Measurements from ENCODE around the gene PFDN1.
A peak's percentile ranks its signal among the peaks of the same experiment; 100 is the strongest.

Gene PFDN1

GRCh38 chr5:140245926-140246325, 57.0 kb downstream of the PFDN1 start:
- H3K27me3 ChIP-seq, result no peaks in the 10 kb centered on the region
- H3K27ac ChIP-seq, result peak overlapping the region; percentile 85
- H4K20me1 ChIP-seq, result peaks cover 8% of the 10 kb centered on the region; the same call in 1 of the 2 replicates
- H3K4me1 ChIP-seq, result peaks cover 84% of the 10 kb centered on the region
- peaks cover 21% of the 10 kb centered on the region for H3K36me3 ChIP-seq
- no peak for TF ChIP-seq Cebpa-rat (IDR thresholded peaks at IDR 0.05)
- peak overlapping the region; percentile 84 for H3K4me2 ChIP-seq
- H3K4me3 ChIP-seq, result peak overlapping the region; percentile 45; the same call in 1 of the 2 replicates
- no peaks in the 10 kb centered on the region for H3K9me3 ChIP-seq
- H3K9ac ChIP-seq, result peak overlapping the region; percentile 70

DNA sequence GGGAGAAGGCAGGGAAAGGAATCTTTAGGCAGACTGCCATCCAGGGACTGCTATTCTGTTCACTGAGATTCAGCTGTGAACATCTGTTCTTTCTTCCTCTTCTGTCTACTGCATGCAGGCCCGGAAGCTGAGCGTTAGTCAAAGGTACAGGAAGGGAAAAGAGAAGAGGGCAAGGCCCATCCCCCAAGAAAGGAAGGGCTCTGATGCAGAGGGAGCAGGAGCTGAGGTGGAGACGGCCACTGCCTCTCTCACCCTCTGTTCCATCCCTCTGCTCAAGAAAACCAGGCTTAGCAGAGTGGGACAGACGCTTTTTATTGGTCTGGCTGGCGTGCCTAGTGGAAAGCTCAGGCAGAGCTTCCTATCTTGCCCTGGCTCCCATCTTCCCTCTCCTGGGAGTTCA, 57.6 kb downstream of the PFDN1 start:
- no peak for TF ChIP-seq Cebpa-rat (IDR thresholded peaks at IDR 0.05)
- Histone ChIP-seq H3K9me3 (no peaks in the 10 kb centered on the region), H3K4me2 (peak overlapping the region; percentile 84), H3K4me1 (peaks cover 82% of the 10 kb centered on the region), H3K4me3 (peak overlapping the region; percentile 45), H3K27me3 (no peaks in the 10 kb centered on the region), H3K36me3 (peaks cover 20% of the 10 kb centered on the region), H3K27ac (peak overlapping the region; percentile 85), H3K9ac (peak overlapping the region; percentile 70), H4K20me1 (peaks cover 10% of the 10 kb centered on the region; the same call in 1 of the 2 replicates)

- TF ChIP-seq Cebpa-rat (IDR thresholded peaks at IDR 0.05), result no peak
- Histone ChIP-seq H4K20me1 (peaks cover 10% of the 10 kb centered on the region; the same call in 1 of the 2 replicates), H3K4me3 (peak overlapping the region; percentile 45; the same call in 1 of the 2 replicates), H3K9ac (peak overlapping the region; percentile 70), H3K27ac (peak overlapping the region; percentile 85), H3K27me3 (no peaks in the 10 kb centered on the region), H3K4me1 (peaks cover 74% of the 10 kb centered on the region), H3K4me2 (peak overlapping the region; percentile 84), H3K36me3 (peaks cover 16% of the 10 kb centered on the region), H3K9me3 (no peaks in the 10 kb centered on the region)
Measured at GRCh38 chr5:140244525-140245025, 58.3 kb downstream of the PFDN1 start.

GRCh38 chr5:140243706-140244250, 59.1 kb downstream of the PFDN1 start:
- Histone ChIP-seq H3K4me3 (no peak overlapping the region), H3K27ac (peak overlapping the region; percentile 24; the same call in 1 of the 2 replicates), H3K9ac (no peak overlapping the region), H3K4me2 (no peak overlapping the region), H3K9me3 (no peaks in the 10 kb centered on the region), H4K20me1 (peaks cover 18% of the 10 kb centered on the region; the same call in 1 of the 2 replicates), H3K36me3 (peaks cover 16% of the 10 kb centered on the region), H3K27me3 (no peaks in the 10 kb centered on the region), H3K4me1 (peaks cover 66% of the 10 kb centered on the region)
- TF ChIP-seq Cebpa-rat (IDR thresholded peaks at IDR 0.05), result no peak

- no peak for TF ChIP-seq Cebpa-rat (IDR thresholded peaks at IDR 0.05)
- Histone ChIP-seq H3K9me3 (no peaks in the 10 kb centered on the region), H3K4me1 (peaks cover 59% of the 10 kb centered on the region), H3K4me3 (no peak overlapping the region), H3K9ac (no peak overlapping the region; the same call in 1 of the 2 replicates), H3K36me3 (peaks cover 16% of the 10 kb centered on the region), H3K27me3 (no peaks in the 10 kb centered on the region), H3K4me2 (no peak overlapping the region), H3K27ac (no peak overlapping the region), H4K20me1 (peaks cover 25% of the 10 kb centered on the region; the same call in 1 of the 2 replicates)
Measured at GRCh38 chr5:140242890-140243585, 59.9 kb downstream of the PFDN1 start.

GRCh38 chr5:140242099-140242498, 60.8 kb downstream of the PFDN1 start:
- Histone ChIP-seq H3K27me3 (no peaks in the 10 kb centered on the region), H3K27ac (peak overlapping the region; percentile 54), H3K4me3 (no peak overlapping the region), H3K36me3 (peaks cover 16% of the 10 kb centered on the region), H3K4me2 (0 out of 2 replicates have a peak overlapping the region, but pooled peaks have one; percentile 55), H3K9me3 (no peaks in the 10 kb centered on the region), H3K4me1 (peaks cover 49% of the 10 kb centered on the region), H4K20me1 (peaks cover 27% of the 10 kb centered on the region; the same call in 1 of the 2 replicates), H3K9ac (no peak overlapping the region; the same call in 1 of the 2 replicates)
- no peak for TF ChIP-seq Cebpa-rat (IDR thresholded peaks at IDR 0.05)

GRCh38 chr5:140240987-140241706, 61.8 kb downstream of the PFDN1 start:
- H4K20me1 ChIP-seq, result peaks cover 27% of the 10 kb centered on the region; the same call in 1 of the 2 replicates
- peaks cover 40% of the 10 kb centered on the region for H3K4me1 ChIP-seq
- no peak for TF ChIP-seq Cebpa-rat (IDR thresholded peaks at IDR 0.05)
- H3K27me3 ChIP-seq, result no peaks in the 10 kb centered on the region
- H3K9me3 ChIP-seq, result no peaks in the 10 kb centered on the region
- peak overlapping the region; percentile 54 for H3K27ac ChIP-seq
- H3K4me3 ChIP-seq, result no peak overlapping the region
- peaks cover 16% of the 10 kb centered on the region for H3K36me3 ChIP-seq
- peak overlapping the region; percentile 55 for H3K4me2 ChIP-seq
- peak overlapping the region; percentile 51; the same call in 1 of the 2 replicates for H3K9ac ChIP-seq

DNA sequence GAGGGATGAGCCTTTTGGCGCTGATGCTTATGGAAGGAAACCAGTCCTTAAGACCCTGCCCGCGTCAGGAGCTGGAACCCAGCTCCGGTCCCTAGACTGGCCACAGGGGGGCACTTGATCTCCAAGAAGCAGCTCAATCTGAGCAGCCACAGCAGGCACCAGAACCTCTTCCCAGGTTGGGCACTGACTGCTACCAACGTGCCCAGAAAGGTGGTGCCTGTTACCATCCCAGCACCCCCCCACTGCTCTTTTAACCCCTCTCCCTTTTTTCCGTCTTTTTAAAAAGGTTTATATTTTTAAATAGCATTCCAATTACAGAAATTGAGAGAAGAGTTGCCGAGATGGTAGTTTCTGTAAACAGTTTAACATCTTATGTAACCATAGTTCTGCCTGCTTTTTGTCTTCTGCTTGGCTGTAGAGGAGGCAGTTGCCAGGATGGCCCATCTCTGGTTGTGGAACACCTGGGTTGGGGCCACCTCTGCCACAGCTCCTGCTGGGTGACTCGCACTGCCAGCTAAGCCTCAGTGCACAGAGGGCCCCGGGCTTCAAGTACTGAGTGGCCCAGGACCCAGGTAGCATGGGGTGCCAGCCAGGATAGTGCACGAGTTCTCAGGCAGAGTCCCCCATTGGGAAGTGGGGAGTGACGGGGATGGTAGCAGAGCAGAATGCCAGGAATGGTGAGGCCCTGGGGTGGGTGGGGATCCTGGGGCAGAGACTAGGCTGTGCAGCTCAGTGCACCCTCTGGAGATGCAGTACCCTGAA, 62.8 kb downstream of the PFDN1 start:
- H3K27ac ChIP-seq, result no peak overlapping the region

GRCh38 chr5:140239461-140239860, 63.4 kb downstream of the PFDN1 start:
- Histone ChIP-seq H3K36me3 (peaks cover 16% of the 10 kb centered on the region), H3K4me1 (peaks cover 32% of the 10 kb centered on the region), H3K9me3 (no peaks in the 10 kb centered on the region), H3K9ac (no peak overlapping the region), H3K4me3 (no peak overlapping the region), H3K27me3 (no peaks in the 10 kb centered on the region), H3K4me2 (no peak overlapping the region), H4K20me1 (peaks cover 27% of the 10 kb centered on the region; the same call in 1 of the 2 replicates), H3K27ac (no peak overlapping the region)
- TF ChIP-seq Cebpa-rat (IDR thresholded peaks at IDR 0.05), result no peak

More for the DNA sequence above, 62.8 kb downstream of the PFDN1 start:
- Histone ChIP-seq H3K4me2 (no peak overlapping the region), H3K27me3 (no peaks in the 10 kb centered on the region), H3K9me3 (no peaks in the 10 kb centered on the region), H4K20me1 (peaks cover 27% of the 10 kb centered on the region; the same call in 1 of the 2 replicates), H3K4me3 (no peak overlapping the region), H3K9ac (no peak overlapping the region), H3K36me3 (peaks cover 16% of the 10 kb centered on the region), H3K4me1 (peaks cover 38% of the 10 kb centered on the region)
- no peak for TF ChIP-seq Cebpa-rat (IDR thresholded peaks at IDR 0.05)

Measured in BLaER1 (cell line).